ENCODE results near the gene VIT.

The VIT gene

DNA sequence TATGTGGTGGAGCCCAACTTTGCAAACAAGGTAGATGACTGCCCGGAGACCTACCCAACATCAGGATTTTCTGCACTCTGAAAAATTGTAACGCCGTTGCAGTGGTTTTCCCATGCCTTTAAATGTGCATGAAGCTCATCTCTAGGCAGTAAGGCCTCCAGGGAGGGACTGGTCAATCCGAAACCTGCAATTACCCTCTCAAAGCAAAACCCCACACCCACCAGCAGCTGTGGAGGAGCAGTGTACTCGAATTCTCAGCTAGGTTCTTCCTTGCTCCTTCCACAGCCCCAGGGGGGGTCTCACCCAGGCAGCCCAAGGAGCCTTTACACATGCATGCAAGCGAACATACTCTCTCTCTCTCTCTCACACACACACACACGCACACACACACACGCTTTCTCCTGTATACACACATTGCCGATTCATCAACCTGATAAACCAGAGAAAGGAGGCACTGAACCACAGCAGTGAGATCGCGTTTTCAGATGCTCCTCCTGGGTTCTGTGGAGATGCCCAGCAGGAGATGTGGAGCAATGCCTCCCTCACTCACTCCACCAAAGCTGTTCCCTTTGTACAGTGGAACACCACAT lies 109.2 kb downstream of the VIT start:
- no peaks in the 10 kb centered on the region for H3K36me3 ChIP-seq (ENCODE audit: insufficient read depth, low read length)
- no peak overlapping the region for H3K4me2 ChIP-seq (ENCODE audit: low read depth, low read length, poor library complexity, severe bottlenecking)
- H3K9me2 ChIP-seq (replicated peaks; ENCODE audit: low read depth, low read length): no peaks in the 10 kb centered on the region
- H3K79me2 ChIP-seq (ENCODE audit: insufficient read depth, low read length): no peaks in the 10 kb centered on the region
- TF ChIP-seq EZH2phosphoT487 (IDR thresholded peaks at IDR 0.05; ENCODE audit: borderline replicate concordance): no peak
- TF ChIP-seq, protein P1, sequence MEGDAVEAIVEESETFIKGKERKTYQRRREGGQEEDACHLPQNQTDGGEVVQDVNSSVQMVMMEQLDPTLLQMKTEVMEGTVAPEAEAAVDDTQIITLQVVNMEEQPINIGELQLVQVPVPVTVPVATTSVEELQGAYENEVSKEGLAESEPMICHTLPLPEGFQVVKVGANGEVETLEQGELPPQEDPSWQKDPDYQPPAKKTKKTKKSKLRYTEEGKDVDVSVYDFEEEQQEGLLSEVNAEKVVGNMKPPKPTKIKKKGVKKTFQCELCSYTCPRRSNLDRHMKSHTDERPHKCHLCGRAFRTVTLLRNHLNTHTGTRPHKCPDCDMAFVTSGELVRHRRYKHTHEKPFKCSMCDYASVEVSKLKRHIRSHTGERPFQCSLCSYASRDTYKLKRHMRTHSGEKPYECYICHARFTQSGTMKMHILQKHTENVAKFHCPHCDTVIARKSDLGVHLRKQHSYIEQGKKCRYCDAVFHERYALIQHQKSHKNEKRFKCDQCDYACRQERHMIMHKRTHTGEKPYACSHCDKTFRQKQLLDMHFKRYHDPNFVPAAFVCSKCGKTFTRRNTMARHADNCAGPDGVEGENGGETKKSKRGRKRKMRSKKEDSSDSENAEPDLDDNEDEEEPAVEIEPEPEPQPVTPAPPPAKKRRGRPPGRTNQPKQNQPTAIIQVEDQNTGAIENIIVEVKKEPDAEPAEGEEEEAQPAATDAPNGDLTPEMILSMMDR (conservative IDR thresholded peaks at IDR 0.05; ENCODE audit: low read length): no peak
- no peaks in the 10 kb centered on the region for H3K9me3 ChIP-seq (ENCODE audit: insufficient read depth, low read depth, low read length)
- H3K4me3 ChIP-seq (ENCODE audit: low read length, poor library complexity, severe bottlenecking): no peak overlapping the region
- no peaks in the 10 kb centered on the region for H4K20me1 ChIP-seq (ENCODE audit: insufficient read depth, low read length, poor library complexity, severe bottlenecking)
- 0 out of 2 replicates have a peak overlapping the region, but pooled peaks have one; percentile 55 for H2AFZ ChIP-seq (ENCODE audit: low read length)
- H3K9ac ChIP-seq (ENCODE audit: low read depth, low read length, poor library complexity, severe bottlenecking): no peak overlapping the region
- no peaks in the 10 kb centered on the region for H3K27me3 ChIP-seq (ENCODE audit: insufficient read depth, low read length, poor library complexity, severe bottlenecking)
- no peaks in the 10 kb centered on the region for H3F3A ChIP-seq (ENCODE audit: low read depth)
- H3K4me1 ChIP-seq (ENCODE audit: insufficient read depth, low read length, poor library complexity, severe bottlenecking): no peaks in the 10 kb centered on the region

DNA sequence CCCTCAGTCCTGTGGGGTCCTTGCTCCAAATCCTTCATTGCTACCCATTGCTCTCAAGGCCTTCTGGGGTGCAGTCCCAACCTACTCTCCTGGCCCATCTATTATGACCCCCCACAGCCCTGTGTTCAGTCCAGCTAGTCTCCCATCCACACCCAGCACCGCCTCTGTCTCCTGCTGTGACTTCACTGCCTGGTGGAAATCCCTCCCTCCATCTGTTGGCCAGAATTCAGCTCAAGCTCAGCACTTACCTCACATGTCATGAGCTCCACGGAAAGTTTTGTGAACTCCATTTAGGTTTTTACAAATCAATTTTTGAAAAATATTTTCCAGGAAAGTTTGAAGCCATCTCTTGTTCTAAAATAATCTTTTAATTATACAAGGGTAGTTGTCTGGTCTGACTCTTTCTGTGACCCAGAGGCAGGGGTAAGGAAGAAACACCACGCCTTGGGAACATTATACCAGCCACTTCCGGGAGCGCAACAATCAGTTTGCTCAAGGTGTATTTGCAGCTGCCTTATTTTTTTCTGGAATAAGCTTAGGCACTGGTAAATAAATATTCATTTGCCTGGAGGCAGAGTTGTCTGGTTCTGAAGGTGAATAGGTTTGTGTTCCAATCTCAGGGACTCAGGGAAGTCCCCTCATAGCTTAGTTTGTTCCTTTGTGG lies 110.8 kb downstream of the VIT start:
- Histone ChIP-seq H3K9ac (ENCODE audit: low read depth, low read length, poor library complexity, severe bottlenecking) (no peak overlapping the region), H3K9me3 (ENCODE audit: insufficient read depth, low read depth, low read length) (no peaks in the 10 kb centered on the region), H3K4me3 (ENCODE audit: low read length, poor library complexity, severe bottlenecking) (no peak overlapping the region), H3K9me2 (replicated peaks; ENCODE audit: low read depth, low read length) (no peaks in the 10 kb centered on the region), H4K20me1 (ENCODE audit: insufficient read depth, low read length, poor library complexity, severe bottlenecking) (no peaks in the 10 kb centered on the region), H3F3A (ENCODE audit: low read depth) (no peaks in the 10 kb centered on the region), H2AFZ (ENCODE audit: low read length) (no peak overlapping the region; the same call in 1 of the 2 replicates), H3K4me1 (ENCODE audit: insufficient read depth, low read length, poor library complexity, severe bottlenecking) (no peaks in the 10 kb centered on the region), H3K27me3 (ENCODE audit: insufficient read depth, low read length, poor library complexity, severe bottlenecking) (no peaks in the 10 kb centered on the region), H3K4me2 (ENCODE audit: low read depth, low read length, poor library complexity, severe bottlenecking) (no peak overlapping the region), H3K79me2 (ENCODE audit: insufficient read depth, low read length) (no peaks in the 10 kb centered on the region), H3K36me3 (ENCODE audit: insufficient read depth, low read length) (no peaks in the 10 kb centered on the region)
- TF ChIP-seq EZH2phosphoT487 (IDR thresholded peaks at IDR 0.05; ENCODE audit: borderline replicate concordance): no peak
- TF ChIP-seq, protein P1 (conservative IDR thresholded peaks at IDR 0.05; ENCODE audit: low read length): no peak

DNA sequence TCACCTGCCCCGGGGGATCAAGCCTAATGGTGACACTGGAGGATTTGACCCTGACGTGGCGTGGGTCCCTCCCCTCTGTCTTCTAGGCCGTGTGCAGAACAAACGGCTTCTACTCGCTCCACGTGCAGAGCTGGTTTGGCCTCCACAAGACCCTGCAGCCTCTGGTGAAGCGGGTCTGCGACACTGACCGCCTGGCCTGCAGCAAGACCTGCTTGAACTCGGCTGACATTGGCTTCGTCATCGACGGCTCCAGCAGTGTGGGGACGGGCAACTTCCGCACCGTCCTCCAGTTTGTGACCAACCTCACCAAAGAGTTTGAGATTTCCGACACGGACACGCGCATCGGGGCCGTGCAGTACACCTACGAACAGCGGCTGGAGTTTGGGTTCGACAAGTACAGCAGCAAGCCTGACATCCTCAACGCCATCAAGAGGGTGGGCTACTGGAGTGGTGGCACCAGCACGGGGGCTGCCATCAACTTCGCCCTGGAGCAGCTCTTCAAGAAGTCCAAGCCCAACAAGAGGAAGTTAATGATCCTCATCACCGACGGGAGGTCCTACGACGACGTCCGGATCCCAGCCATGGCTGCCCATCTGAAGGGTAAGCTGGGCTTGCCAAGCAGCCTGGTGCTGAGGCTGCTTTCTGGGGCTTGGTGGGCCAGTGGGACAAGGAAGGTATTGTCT lies 112.0 kb downstream of the VIT start:
- Histone ChIP-seq H3K9me2 (replicated peaks; ENCODE audit: low read depth, low read length) (no peaks in the 10 kb centered on the region), H3K4me2 (ENCODE audit: low read depth, low read length, poor library complexity, severe bottlenecking) (no peak overlapping the region), H3K36me3 (ENCODE audit: insufficient read depth, low read length) (no peaks in the 10 kb centered on the region), H4K20me1 (ENCODE audit: insufficient read depth, low read length, poor library complexity, severe bottlenecking) (no peaks in the 10 kb centered on the region), H2AFZ (ENCODE audit: low read length) (no peak overlapping the region), H3F3A (ENCODE audit: low read depth) (no peaks in the 10 kb centered on the region), H3K4me3 (ENCODE audit: low read length, poor library complexity, severe bottlenecking) (no peak overlapping the region), H3K9me3 (ENCODE audit: insufficient read depth, low read depth, low read length) (no peaks in the 10 kb centered on the region), H3K4me1 (ENCODE audit: insufficient read depth, low read length, poor library complexity, severe bottlenecking) (no peaks in the 10 kb centered on the region), H3K27me3 (ENCODE audit: insufficient read depth, low read length, poor library complexity, severe bottlenecking) (no peaks in the 10 kb centered on the region), H3K79me2 (ENCODE audit: insufficient read depth, low read length) (no peaks in the 10 kb centered on the region), H3K9ac (ENCODE audit: low read depth, low read length, poor library complexity, severe bottlenecking) (no peak overlapping the region)
- TF ChIP-seq EZH2phosphoT487 (IDR thresholded peaks at IDR 0.05; ENCODE audit: borderline replicate concordance): no peak
- TF ChIP-seq, protein P1 (conservative IDR thresholded peaks at IDR 0.05; ENCODE audit: low read length): no peak

All from Loucy (cell line).